Calu3 (cell line): ENCODE measurements around the gene S100A10. TPM values are rescaled to one million over a fixed set of nuclear protein-coding genes. Genes with fewer than 3 reads are reported as not detected.

Experiments used
- BruUV-seq: library from RNA; stranded (reverse); fragments of 400-500 nt; replicated peaks from 2 replicates; lab custom pipeline; 2021; lab: Mats Ljungman, UMichigan
- CTCF ChIA-PET: fragments of 300-600 bp; sonication (Branson Sonifier 250); formaldehyde crosslinking; loops from one replicate; lab custom pipeline; 2022; ENCODE audit warnings: antibody characterized with exemption; lab: Charles Lee
- DNase-seq: peaks from one replicate; pipeline ENCODE4 v3.0.0; 2022
- H3K27ac Mint-ChIP-seq: one replicate; pipeline ENCODE4 v1.8.0; 2022; ENCODE audit warnings: mixed read lengths; ENCODE audit not compliant: unreplicated experiment
- H3K27me3 Mint-ChIP-seq: one replicate; pipeline ENCODE4 v1.8.0; 2022; ENCODE audit warnings: mixed read lengths; ENCODE audit not compliant: unreplicated experiment
- H3K36me3 Mint-ChIP-seq: one replicate; pipeline ENCODE4 v1.8.0; 2022; ENCODE audit warnings: mild to moderate bottlenecking, moderate library complexity, mixed read lengths; ENCODE audit not compliant: insufficient read depth, unreplicated experiment
- H3K4me1 Mint-ChIP-seq: one replicate; pipeline ENCODE4 v1.8.0; 2022; ENCODE audit warnings: mild to moderate bottlenecking, low read depth, mixed read lengths; ENCODE audit not compliant: unreplicated experiment
- H3K4me3 Mint-ChIP-seq: one replicate; pipeline ENCODE4 v1.8.0; 2022; ENCODE audit warnings: mild to moderate bottlenecking, low read depth, moderate library complexity, mixed read lengths; ENCODE audit not compliant: unreplicated experiment
- H3K9me3 Mint-ChIP-seq: one replicate; pipeline ENCODE4 v1.8.0; 2022; ENCODE audit warnings: low read depth, mixed read lengths; ENCODE audit not compliant: unreplicated experiment
- intact Hi-C: fragments of 100-400 bp; cut with micrococcal nuclease; formaldehyde crosslinking; loops from one replicate; pipeline ENCODE4 v1.10.0; 2022; ENCODE audit not compliant: unreplicated experiment
- total RNA-seq: library from RNA; stranded (reverse); gene quantifications from 2 replicates; pipeline ENCODE4 v1.2.3, GENCODE V29; 2022
- TF ChIP-seq, protein P1 (sequence below): fragments of 200-600 bp; IDR thresholded peaks from one replicate; pipeline ENCODE4 v1.8.0; 2022; ENCODE audit warnings: antibody characterized with exemption; ENCODE audit not compliant: unreplicated experiment

The S100A10 gene
- total RNA-seq, 1 experiment from 2014 or later: 882 TPM

DNA sequence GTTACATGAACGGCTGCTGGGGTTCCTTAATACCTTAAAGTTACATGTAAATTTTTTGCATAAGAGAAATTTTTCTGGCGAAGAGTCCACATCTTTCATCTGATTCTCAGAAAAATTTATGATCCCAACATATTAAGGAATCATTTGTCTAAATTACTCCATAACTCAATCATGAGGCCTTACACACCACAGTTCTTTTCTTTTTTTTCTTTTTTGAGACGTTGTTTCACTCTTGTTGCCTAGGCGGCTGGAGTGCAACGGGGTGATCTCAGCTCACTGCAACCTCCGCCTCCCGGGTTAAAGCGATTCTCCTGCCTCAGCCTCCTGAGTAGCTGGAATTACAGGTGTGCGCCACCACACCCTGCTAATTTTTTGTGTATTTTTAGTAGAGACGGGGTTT lies 45.2 kb upstream of the S100A10 start:
- Mint-ChIP-seq H3K9me3 (no peaks in the 10 kb centered on the region), H3K4me1 (peaks cover under 1% of the 10 kb centered on the region), H3K27ac (no peak overlapping the region), H3K27me3 (no peaks in the 10 kb centered on the region), H3K36me3 (peaks cover 34% of the 10 kb centered on the region), H3K4me3 (no peak overlapping the region)
- DNase-seq: no peak
- intact Hi-C loops: no loop called here
- BruUV-seq: no TSS peak
- CTCF ChIA-PET: interaction anchor here (0.6 to 4.8 kb wide), 4 partner anchors 9 to 1176 kb away, joined by 3 to 59 read pairs (median 9); no protein-coding TSS in a partner anchor
- TF ChIP-seq, protein P1, sequence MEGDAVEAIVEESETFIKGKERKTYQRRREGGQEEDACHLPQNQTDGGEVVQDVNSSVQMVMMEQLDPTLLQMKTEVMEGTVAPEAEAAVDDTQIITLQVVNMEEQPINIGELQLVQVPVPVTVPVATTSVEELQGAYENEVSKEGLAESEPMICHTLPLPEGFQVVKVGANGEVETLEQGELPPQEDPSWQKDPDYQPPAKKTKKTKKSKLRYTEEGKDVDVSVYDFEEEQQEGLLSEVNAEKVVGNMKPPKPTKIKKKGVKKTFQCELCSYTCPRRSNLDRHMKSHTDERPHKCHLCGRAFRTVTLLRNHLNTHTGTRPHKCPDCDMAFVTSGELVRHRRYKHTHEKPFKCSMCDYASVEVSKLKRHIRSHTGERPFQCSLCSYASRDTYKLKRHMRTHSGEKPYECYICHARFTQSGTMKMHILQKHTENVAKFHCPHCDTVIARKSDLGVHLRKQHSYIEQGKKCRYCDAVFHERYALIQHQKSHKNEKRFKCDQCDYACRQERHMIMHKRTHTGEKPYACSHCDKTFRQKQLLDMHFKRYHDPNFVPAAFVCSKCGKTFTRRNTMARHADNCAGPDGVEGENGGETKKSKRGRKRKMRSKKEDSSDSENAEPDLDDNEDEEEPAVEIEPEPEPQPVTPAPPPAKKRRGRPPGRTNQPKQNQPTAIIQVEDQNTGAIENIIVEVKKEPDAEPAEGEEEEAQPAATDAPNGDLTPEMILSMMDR: no peak

DNA sequence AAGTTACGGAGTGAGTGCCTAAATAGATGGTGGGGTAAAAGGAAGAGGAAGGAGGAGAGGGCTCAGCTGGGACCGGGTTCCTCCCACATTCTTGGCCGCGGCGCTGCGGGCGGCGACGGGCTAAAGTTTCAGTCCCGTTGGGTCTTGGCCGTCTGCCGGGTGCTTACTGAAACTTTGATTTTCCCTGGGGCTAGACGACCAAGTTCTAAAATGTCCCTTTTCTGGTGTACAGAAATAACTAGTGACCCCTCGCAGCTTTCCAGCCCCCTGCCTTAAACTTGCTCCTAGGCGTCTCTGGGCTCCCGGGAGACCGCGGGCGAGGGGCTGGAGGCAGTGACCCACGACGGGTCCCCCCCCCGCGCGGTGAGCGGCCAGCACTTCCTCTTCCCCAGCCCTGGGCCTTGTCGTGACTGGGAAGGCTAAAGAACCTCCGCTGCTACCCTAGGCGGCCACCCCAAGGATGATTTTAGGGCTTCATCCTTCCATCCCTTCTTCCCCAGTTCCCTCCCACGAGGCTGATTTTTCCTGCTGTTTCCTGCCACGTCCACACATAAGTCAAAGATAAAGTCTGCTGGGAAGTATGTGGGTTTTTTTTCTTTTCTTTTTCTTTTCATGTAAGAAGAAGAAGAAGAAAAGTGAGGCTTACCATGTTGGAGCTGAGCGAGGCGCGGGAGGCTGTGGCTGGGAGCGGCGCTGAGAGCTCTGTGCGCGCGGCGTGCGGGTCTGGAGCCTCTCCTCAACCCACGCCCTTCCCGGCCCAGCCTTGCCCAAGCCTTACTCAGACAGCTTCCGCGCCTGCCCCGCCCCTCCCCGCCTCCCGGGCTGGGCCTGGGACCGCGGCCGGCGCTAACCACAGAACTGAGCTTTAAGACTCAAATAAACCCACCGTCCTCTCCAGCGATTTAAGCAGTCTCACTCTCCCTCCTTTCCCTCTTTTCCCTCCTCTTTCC lies 42.9 kb upstream of the S100A10 start, which contains the start of gene S100A11:
Gene S100A11, minus strand, starts transcription at position 738 of the 950 bp plus-strand sequence. Its CDS starts 89 bp downstream, at position 649.
- CTCF ChIA-PET: interaction anchor here (0.6 to 4.8 kb wide), 12 partner anchors 11 to 789 kb away, joined by 3 to 59 read pairs (median 4); partner anchors contain the start of gene THEM4
- H3K9me3 Mint-ChIP-seq: no peaks in the 10 kb centered on the region
- H3K36me3 Mint-ChIP-seq: peaks cover 57% of the 10 kb centered on the region
- H3K27me3 Mint-ChIP-seq: no peaks in the 10 kb centered on the region
- H3K4me3 Mint-ChIP-seq: peak within 1 kb of the TSS; percentile 75
- H3K4me1 Mint-ChIP-seq: peaks cover 19% of the 10 kb centered on the region
- TF ChIP-seq, protein P1: no peak
- TSS peak; percentile 53 for BruUV-seq
- intact Hi-C loops: no loop called here
- peak; percentile 96 for DNase-seq
- H3K27ac Mint-ChIP-seq: peak within 1 kb of the TSS; percentile 90

DNA sequence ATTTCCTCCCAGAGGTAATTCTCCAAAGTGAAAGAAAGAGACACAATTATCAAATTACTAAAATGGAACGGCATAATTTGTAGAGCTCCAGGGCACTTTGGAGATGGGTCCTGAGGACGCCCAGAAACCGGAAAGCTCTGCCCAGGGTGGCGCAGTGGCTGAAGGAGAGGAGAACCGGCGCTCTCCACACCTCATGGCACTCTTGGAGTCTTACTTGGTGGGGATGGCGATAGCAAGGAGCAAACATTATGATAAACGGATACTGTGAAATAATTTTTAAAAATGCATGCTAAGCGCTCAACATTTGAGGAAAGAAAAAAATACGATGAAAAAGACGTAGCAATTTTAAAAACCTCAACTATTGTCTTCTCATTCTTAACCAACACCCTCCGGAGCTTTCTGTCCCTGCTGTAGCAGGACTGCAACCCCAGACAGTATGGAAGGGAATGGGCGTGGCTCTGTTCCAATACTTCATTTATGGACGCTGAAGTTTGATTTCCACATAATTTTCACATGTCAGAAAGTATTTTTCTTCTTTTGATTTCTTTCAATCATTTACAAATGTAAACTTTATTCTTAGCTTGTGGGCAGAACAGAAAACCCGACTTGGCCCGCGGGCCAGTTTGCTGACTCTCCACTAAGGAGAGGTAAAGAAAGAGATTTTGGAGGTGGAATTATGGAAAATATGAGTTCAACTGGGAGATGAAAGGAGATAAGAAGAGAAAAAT lies 42.0 kb upstream of the S100A10 start:
- peak overlapping the region; percentile 90 for H3K27ac Mint-ChIP-seq
- BruUV-seq: TSS peak; percentile 95
- DNase-seq: peak; percentile 41
- intact Hi-C loops: loop anchor here (2.0 kb wide), 2 partner anchors 13 to 37 kb away; no protein-coding TSS in a partner anchor
- H3K36me3 Mint-ChIP-seq: peaks cover 63% of the 10 kb centered on the region
- H3K4me1 Mint-ChIP-seq: peaks cover 20% of the 10 kb centered on the region
- CTCF ChIA-PET: interaction anchor here (0.6 to 4.8 kb wide), 6 partner anchors 11 to 1831 kb away, joined by 3 to 59 read pairs (median 8); no protein-coding TSS in a partner anchor
- peak overlapping the region; percentile 75 for H3K4me3 Mint-ChIP-seq
- H3K9me3 Mint-ChIP-seq: peaks cover 2% of the 10 kb centered on the region
- TF ChIP-seq, protein P1: no peak
- H3K27me3 Mint-ChIP-seq: no peaks in the 10 kb centered on the region
